Muscle of leg (tissue), 11 donors: Measurements from ENCODE around the gene DUSP8. TPM values are rescaled to one million over a fixed set of nuclear protein-coding genes. Genes with fewer than 3 reads are reported as not detected.

Source experiments
- DNase-seq: peaks from one replicate; pipeline ENCODE4 v3.0.0; 2013
- H3K27ac ChIP-seq: one replicate; pipeline ENCODE4 v1.5.1; 2013; ENCODE audit warnings: mild to moderate bottlenecking, low read length, control low read depth
- H3K27me3 ChIP-seq: one replicate; pipeline ENCODE4 v1.6.1; 2013; ENCODE audit warnings: low read length; ENCODE audit not compliant: control insufficient read depth, insufficient read depth
- H3K36me3 ChIP-seq: one replicate; pipeline ENCODE4 v1.6.1; 2013; ENCODE audit warnings: low read length; ENCODE audit not compliant: control insufficient read depth, insufficient read depth
- H3K4me1 ChIP-seq: one replicate; pipeline ENCODE4 v1.6.1; 2013; ENCODE audit warnings: low read length; ENCODE audit not compliant: control insufficient read depth, insufficient read depth
- H3K4me3 ChIP-seq: one replicate; pipeline ENCODE4 v1.5.1; 2013; ENCODE audit warnings: low read length, control low read depth
- H3K9me3 ChIP-seq: replicated peaks from 2 replicates; pipeline ENCODE4 v1.6.1; 2013; ENCODE audit warnings: low read depth, low read length; ENCODE audit not compliant: control insufficient read depth
- WGBS: methylation state at CpG from one replicate; pipeline ENCODE4 v1.1.5; 2013; ENCODE audit warnings: missing lambda C conversion rate; ENCODE audit not compliant: insufficient coverage; 5-methylcytosine and 5-hydroxymethylcytosine counted together
- polyA plus RNA-seq, 8 donors: library from polyadenylated mRNA; unstranded; fragments of 120-200 nt; gene quantifications; one replicate each; pipeline versions ENCODE4 v1.2.1 to v1.2.3, GENCODE V29; 2013; ENCODE audit warnings: inconsistent platforms in 1 of 8, low replicate concordance in 1 of 8; ENCODE audit not compliant: insufficient read length in 8 of 8, insufficient read depth in 1 of 8
- total RNA-seq: library from RNA; stranded (reverse); fragments of 120-200 nt; gene quantifications from one replicate; pipeline ENCODE4 v1.2.4, GENCODE V29; 2013

DUSP8 gene
- total and polyA plus RNA-seq, 9 donors, result 1.5 to 21.2 (median 15.4) TPM

- no peaks in the 10 kb centered on the region for H3K36me3 ChIP-seq
- WGBS, result 77% methylated on average over 9 of the region's 10 CpGs
- no peak overlapping the region for H3K4me3 ChIP-seq
- H3K4me1 ChIP-seq, result peaks cover 33% of the 10 kb centered on the region
- no peaks in the 10 kb centered on the region for H3K9me3 ChIP-seq
- no peak for DNase-seq
- no peak overlapping the region for H3K27ac ChIP-seq
- H3K27me3 ChIP-seq, result no peaks in the 10 kb centered on the region
These were observed 63.1 kb downstream of the DUSP8 start for GRCh38 chr11:1508986-1509385.

- H3K27ac ChIP-seq, result no peak overlapping the region
- no peaks in the 10 kb centered on the region for H3K36me3 ChIP-seq
- H3K4me3 ChIP-seq, result no peak overlapping the region
- H3K4me1 ChIP-seq, result peaks cover 33% of the 10 kb centered on the region
- H3K27me3 ChIP-seq, result no peaks in the 10 kb centered on the region
- WGBS, result 46% methylated on average over 6 of the region's 15 CpGs
- no peak for DNase-seq
- no peaks in the 10 kb centered on the region for H3K9me3 ChIP-seq
These were observed 63.6 kb downstream of the DUSP8 start for GRCh38 chr11:1508491-1508891.

GRCh38 chr11:1507381-1508140, 64.5 kb downstream of the DUSP8 start:
- WGBS, result 48% methylated on average over 14 of the region's 21 CpGs
- no peak overlapping the region for H3K27ac ChIP-seq
- no peak overlapping the region for H3K4me3 ChIP-seq
- no peak for DNase-seq
- H3K27me3 ChIP-seq, result no peaks in the 10 kb centered on the region
- H3K36me3 ChIP-seq, result no peaks in the 10 kb centered on the region
- H3K4me1 ChIP-seq, result peaks cover 39% of the 10 kb centered on the region
- no peaks in the 10 kb centered on the region for H3K9me3 ChIP-seq

- no peak overlapping the region for H3K27ac ChIP-seq
- DNase-seq, result no peak
- WGBS, result 81% methylated on average over 9 of the region's 9 CpGs
- H3K4me1 ChIP-seq, result peaks cover 39% of the 10 kb centered on the region
- H3K27me3 ChIP-seq, result no peaks in the 10 kb centered on the region
- H3K36me3 ChIP-seq, result no peaks in the 10 kb centered on the region
- no peak overlapping the region for H3K4me3 ChIP-seq
- no peaks in the 10 kb centered on the region for H3K9me3 ChIP-seq
These were observed 65.1 kb downstream of the DUSP8 start for GRCh38 chr11:1506981-1507380.

GRCh38 chr11:1505480-1505879, 66.6 kb downstream of the DUSP8 start:
- Histone ChIP-seq H3K4me1 (peaks cover 39% of the 10 kb centered on the region), H3K27ac (no peak overlapping the region), H3K4me3 (no peak overlapping the region), H3K27me3 (no peaks in the 10 kb centered on the region), H3K9me3 (no peaks in the 10 kb centered on the region), H3K36me3 (no peaks in the 10 kb centered on the region)
- WGBS, result 87% methylated on average over 11 of the region's 11 CpGs
- no peak for DNase-seq

GRCh38 chr11:1504581-1505290, 67.3 kb downstream of the DUSP8 start:
- no peaks in the 10 kb centered on the region for H3K9me3 ChIP-seq
- DNase-seq, result no peak
- no peaks in the 10 kb centered on the region for H3K36me3 ChIP-seq
- no peaks in the 10 kb centered on the region for H3K27me3 ChIP-seq
- H3K4me3 ChIP-seq, result no peak overlapping the region
- peaks cover 39% of the 10 kb centered on the region for H3K4me1 ChIP-seq
- no peak overlapping the region for H3K27ac ChIP-seq
- 83% methylated on average over 26 of the region's 28 CpGs for WGBS

- no peak for DNase-seq
- Histone ChIP-seq H3K27me3 (no peaks in the 10 kb centered on the region), H3K9me3 (no peaks in the 10 kb centered on the region), H3K4me1 (peaks cover 39% of the 10 kb centered on the region), H3K27ac (no peak overlapping the region), H3K36me3 (no peaks in the 10 kb centered on the region), H3K4me3 (no peak overlapping the region)
- 79% methylated on average over 9 of the region's 9 CpGs for WGBS
These were observed 67.9 kb downstream of the DUSP8 start for GRCh38 chr11:1504138-1504537.

Other genes with a start within 250 kb of the DUSP8 start
- 0.44 TPM for gene BRSK2, start 182.3 kb downstream of the DUSP8 start, total RNA-seq
- gene BRSK2, start 182.3 kb downstream of the DUSP8 start, polyA plus RNA-seq, result 1 to 10 TPM in 5 of 8 donors, under 1 TPM in 3; 0.93 to 2.3 (median 1.3) TPM
- gene MOB2, start 85.5 kb downstream of the DUSP8 start, total RNA-seq, result 23.6 TPM
- gene MOB2, start 85.5 kb downstream of the DUSP8 start, polyA plus RNA-seq, result 10 to 100 TPM; 21.4 to 28.2 (median 25.3) TPM
- gene KRTAP5-1, start 13.0 kb upstream of the DUSP8 start, total RNA-seq, result not detected
- under 1 TPM; 0.26 to 0.97 (median 0.54) TPM for gene KRTAP5-1, start 13.0 kb upstream of the DUSP8 start, polyA plus RNA-seq
- not detected for gene KRTAP5-2, start 26.0 kb upstream of the DUSP8 start, total RNA-seq
- gene KRTAP5-2, start 26.0 kb upstream of the DUSP8 start, polyA plus RNA-seq, result not detected
- gene KRTAP5-3, start 36.2 kb upstream of the DUSP8 start, total RNA-seq, result not detected
- gene KRTAP5-3, start 36.2 kb upstream of the DUSP8 start, polyA plus RNA-seq, result not detected
- gene KRTAP5-4, start 49.9 kb upstream of the DUSP8 start, total RNA-seq, result not detected
- not detected for gene KRTAP5-4, start 49.9 kb upstream of the DUSP8 start, polyA plus RNA-seq
- not detected for gene KRTAP5-5, start 57.5 kb upstream of the DUSP8 start, total RNA-seq
- gene KRTAP5-5, start 57.5 kb upstream of the DUSP8 start, polyA plus RNA-seq, result under 1 TPM in 2 of 8 donors, not detected in 6; 0.24 to 0.31 TPM
- gene KRTAP5-6, start 124.9 kb upstream of the DUSP8 start, total RNA-seq, result not detected
- 1 to 10 TPM in 1 of 8 donors, under 1 TPM in 2, not detected in 5; 0.28 to 1.1 (median 0.61) TPM for gene KRTAP5-6, start 124.9 kb upstream of the DUSP8 start, polyA plus RNA-seq
- gene IFITM10, start 178.3 kb upstream of the DUSP8 start, total RNA-seq, result 0.27 TPM
- under 1 TPM in 7 of 8 donors, not detected in 1; 0.08 to 0.23 (median 0.15) TPM for gene IFITM10, start 178.3 kb upstream of the DUSP8 start, polyA plus RNA-seq
- 56.9 TPM for gene CTSD, start 191.7 kb upstream of the DUSP8 start, total RNA-seq
- gene CTSD, start 191.7 kb upstream of the DUSP8 start, polyA plus RNA-seq, result 100 to 1,000 TPM in 4 of 8 donors, 10 to 100 TPM in 4; 84.0 to 120 (median 95.9) TPM